GM10847 (cell line): ENCODE data around the gene CACNA1A.

Experiments
- POLR2A ChIP-seq: IDR thresholded peaks from 2 replicates; pipeline ENCODE4 v1.6.1; 2011; ENCODE audit not compliant: insufficient read length; ENCODE audit errors: extremely low read depth

CACNA1A gene

DNA sequence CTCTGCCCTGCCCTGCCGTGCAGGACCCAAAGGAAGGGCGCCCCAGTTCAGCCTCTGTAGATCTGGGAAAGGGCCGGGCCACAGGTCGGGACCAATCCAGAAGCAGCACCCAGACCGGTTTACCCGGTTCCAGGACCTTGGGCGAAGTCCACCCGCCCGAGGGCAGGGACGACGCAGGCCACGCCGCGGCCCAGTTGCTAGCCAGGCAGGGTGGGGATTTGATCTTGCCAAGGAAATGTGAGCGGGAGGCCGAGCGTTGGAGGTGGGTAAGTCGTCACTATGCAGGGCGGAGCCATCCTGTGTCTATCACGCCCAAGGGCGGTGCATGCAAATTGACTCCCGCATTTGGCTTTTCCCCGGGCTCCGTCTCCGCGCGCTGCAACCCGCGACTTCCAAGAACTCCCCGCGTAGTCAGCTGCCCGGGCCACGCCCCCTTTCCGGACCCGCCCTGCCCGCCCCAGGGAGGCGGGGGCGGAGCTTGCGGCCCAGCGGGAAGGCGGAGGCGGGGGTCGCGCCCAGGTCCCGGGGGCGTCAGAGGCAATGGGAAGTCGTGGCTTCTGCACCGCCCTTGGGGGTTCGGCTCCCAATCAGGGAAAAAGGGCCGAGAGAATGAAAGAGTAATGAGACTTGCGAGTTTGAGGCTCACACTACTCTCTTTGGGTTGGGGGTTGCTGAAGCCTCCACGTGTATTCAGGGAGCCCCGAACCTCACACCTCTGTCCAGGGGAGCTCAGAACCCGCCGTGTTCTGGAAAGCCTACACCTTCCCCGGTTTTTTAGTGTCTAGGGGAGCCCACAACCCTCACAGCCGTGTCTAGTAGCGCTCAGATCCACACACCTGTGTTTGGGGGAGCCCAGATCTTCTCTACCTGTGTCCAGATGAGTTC, 343.3 kb downstream of the CACNA1A start:
- peak; percentile 78 for TF ChIP-seq POLR2A

DNA sequence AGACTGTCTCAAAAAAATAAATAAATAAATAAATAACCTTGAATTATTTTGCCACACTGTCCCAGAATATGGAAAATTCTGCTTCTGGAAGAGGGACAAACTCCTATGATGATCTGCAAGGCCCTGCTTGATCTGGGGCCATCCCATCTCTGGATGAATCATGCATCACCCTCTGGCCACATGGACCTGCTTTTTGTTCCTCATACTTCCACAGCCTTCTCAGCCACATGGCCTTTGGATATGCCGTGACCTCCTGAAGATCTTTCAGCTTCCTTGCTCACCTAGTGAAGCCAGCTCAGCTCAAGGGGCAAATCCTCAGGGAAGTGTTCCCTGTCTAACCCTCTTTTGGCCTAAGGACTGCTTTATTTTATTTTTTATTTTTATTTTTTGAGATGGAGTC, 345.7 kb downstream of the CACNA1A start:
- TF ChIP-seq POLR2A: no peak

DNA sequence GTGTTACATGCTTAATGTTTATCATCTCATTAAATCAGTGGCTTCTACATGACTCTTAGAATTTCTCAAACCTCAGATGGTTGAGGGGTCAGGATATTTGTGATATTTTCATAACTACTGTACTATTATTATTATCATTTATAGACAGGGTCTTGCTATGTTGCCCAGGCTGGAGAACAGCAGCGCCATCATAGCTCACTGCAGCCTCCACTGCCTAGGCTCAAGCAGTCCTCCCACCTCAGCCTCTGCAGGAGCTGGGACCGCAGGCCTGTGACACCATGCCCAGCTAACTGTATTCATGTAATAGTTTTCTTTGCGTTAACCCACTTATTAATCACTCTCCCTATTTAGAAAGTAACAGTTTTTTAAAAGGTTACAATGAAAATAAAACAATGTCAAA, 346.6 kb downstream of the CACNA1A start:
- TF ChIP-seq POLR2A: no peak
